ENCODE results near the gene PDE11A.

DNA sequence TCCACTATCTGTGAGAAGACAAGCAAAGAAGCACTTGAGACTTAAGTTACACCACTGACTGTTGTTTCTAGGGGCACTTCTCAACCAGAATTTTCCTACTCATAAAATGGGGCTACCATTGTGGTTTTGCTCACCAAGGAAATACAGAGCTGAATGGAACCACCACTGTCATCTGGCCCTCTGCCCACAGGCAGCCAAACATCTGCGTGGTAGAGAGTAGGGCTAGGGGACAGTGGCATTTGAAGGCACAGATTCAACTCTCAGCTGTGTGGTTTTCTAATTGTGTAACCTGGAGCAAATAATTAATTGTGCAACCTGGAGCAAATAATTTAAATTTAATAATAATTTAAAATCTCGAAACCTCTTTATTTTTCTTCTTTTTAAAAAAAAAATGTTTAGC lies 79.6 kb downstream of the PDE11A start:
- no peak for TF ChIP-seq CTCF (IDR thresholded peaks at IDR 0.05; ENCODE audit: low read depth, low read length)
- TF ChIP-seq EZH2phosphoT487 (IDR thresholded peaks at IDR 0.05; ENCODE audit: low read depth): no peak
